ENCODE results near the gene INSM1.

GRCh38 chr20:20391115-20391514 is 23.2 kb downstream of the INSM1 start:
- TF ChIP-seq ZFP41 (CRISPR knock-in tag; IDR thresholded peaks at IDR 0.05; ENCODE audit: borderline replicate concordance), result no peak
- no peak for TF ChIP-seq EP300 (IDR thresholded peaks at IDR 0.05; ENCODE audit: low read depth in 2 of 2, low read length in 2 of 2)
- TF ChIP-seq EP300 (CRISPR knock-in tag; IDR thresholded peaks at IDR 0.05; ENCODE audit: borderline replicate concordance), result no peak
- TF ChIP-seq ZNF782 (CRISPR knock-in tag; IDR thresholded peaks at IDR 0.05; ENCODE audit: borderline replicate concordance), result no peak
- TF ChIP-seq, protein P1, sequence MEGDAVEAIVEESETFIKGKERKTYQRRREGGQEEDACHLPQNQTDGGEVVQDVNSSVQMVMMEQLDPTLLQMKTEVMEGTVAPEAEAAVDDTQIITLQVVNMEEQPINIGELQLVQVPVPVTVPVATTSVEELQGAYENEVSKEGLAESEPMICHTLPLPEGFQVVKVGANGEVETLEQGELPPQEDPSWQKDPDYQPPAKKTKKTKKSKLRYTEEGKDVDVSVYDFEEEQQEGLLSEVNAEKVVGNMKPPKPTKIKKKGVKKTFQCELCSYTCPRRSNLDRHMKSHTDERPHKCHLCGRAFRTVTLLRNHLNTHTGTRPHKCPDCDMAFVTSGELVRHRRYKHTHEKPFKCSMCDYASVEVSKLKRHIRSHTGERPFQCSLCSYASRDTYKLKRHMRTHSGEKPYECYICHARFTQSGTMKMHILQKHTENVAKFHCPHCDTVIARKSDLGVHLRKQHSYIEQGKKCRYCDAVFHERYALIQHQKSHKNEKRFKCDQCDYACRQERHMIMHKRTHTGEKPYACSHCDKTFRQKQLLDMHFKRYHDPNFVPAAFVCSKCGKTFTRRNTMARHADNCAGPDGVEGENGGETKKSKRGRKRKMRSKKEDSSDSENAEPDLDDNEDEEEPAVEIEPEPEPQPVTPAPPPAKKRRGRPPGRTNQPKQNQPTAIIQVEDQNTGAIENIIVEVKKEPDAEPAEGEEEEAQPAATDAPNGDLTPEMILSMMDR (CRISPR knock-in tag; IDR thresholded peaks at IDR 0.05), result no peak
- TF ChIP-seq CREBL2 (CRISPR knock-in tag; IDR thresholded peaks at IDR 0.05; ENCODE audit: borderline replicate concordance), result no peak
- TF ChIP-seq CHD2 (IDR thresholded peaks at IDR 0.05; ENCODE audit: low read depth, low read length), result no peak
- no peak for TF ChIP-seq IRF9 (CRISPR knock-in tag; IDR thresholded peaks at IDR 0.05; ENCODE audit: borderline replicate concordance)
- TF ChIP-seq FOXM1 (CRISPR knock-in tag; IDR thresholded peaks at IDR 0.05), result no peak
- no peak for TF ChIP-seq SP1 (IDR thresholded peaks at IDR 0.05)
- TF ChIP-seq SP1 (CRISPR knock-in tag; IDR thresholded peaks at IDR 0.05), result no peak
- TF ChIP-seq SRY (CRISPR knock-in tag; IDR thresholded peaks at IDR 0.05), result no peak

All from HepG2 (cell line).